ENCODE data around the gene TENM4. TPM values are rescaled to one million over a fixed set of nuclear protein-coding genes. Genes with fewer than 3 reads are reported as not detected.

Gene TENM4
- total RNA-seq, 1 experiment from 2014 or later = 0.39 TPM

GRCh38 chr11:79265756-79266322, 175.0 kb downstream of the TENM4 start:
- intact Hi-C loops (cut with micrococcal nuclease; ENCODE audit: unreplicated experiment) = no loop called here
- Histone ChIP-seq H3K27ac (ENCODE audit: low read length) (no peak overlapping the region), H3K4me1 (ENCODE audit: control insufficient read depth, insufficient read depth, low read length) (no peaks in the 10 kb centered on the region), H3K27me3 (ENCODE audit: control insufficient read depth, insufficient read depth, low read length) (peaks cover 3% of the 10 kb centered on the region; the same call in 1 of the 2 replicates), H3K9me3 (ENCODE audit: control insufficient read depth, insufficient read depth, low read depth, low read length) (no peaks in the 10 kb centered on the region), H3K36me3 (ENCODE audit: control insufficient read depth, insufficient read depth, low read length) (no peaks in the 10 kb centered on the region), H3K4me3 (ENCODE audit: low read depth in 2 of 2, low read length in 2 of 2) (no peak overlapping the region)
- ATAC-seq (no peak), DNase-seq (ENCODE audit: low read depth, low spot score) (no peak)
- CTCF ChIA-PET = no interaction called here
- no TSS peak for BruUV-seq (replicated peaks)
- POLR2A ChIA-PET = no interaction called here
- TF ChIP-seq SIN3A (IDR thresholded peaks at IDR 0.05; ENCODE audit: borderline replicate concordance, insufficient read depth, low read depth, low read length) (no peak), CTCF (IDR thresholded peaks at IDR 0.05) (no peak), REST (IDR thresholded peaks at IDR 0.05; ENCODE audit: insufficient read depth in 1 of 2, low read depth in 2 of 2, low read length in 1 of 2) (no peak), TCF7L2 (IDR thresholded peaks at IDR 0.05; ENCODE audit: low read depth, low read length) (no peak), POLR2AphosphoS5 (IDR thresholded peaks at IDR 0.05; ENCODE audit: low read depth, low read length) (no peak)
- in situ Hi-C loops (cut with HindIII; ENCODE audit: low pct_unique_long_range_greater_than_20kb, low sequenced_read_pairs) = no loop called here

GRCh38 chr11:79264284-79264683, 176.5 kb downstream of the TENM4 start:
- CTCF ChIA-PET = no interaction called here
- peaks cover 3% of the 10 kb centered on the region; the same call in 1 of the 2 replicates for H3K27me3 ChIP-seq (ENCODE audit: control insufficient read depth, insufficient read depth, low read length)
- H3K4me1 ChIP-seq (ENCODE audit: control insufficient read depth, insufficient read depth, low read length) = no peaks in the 10 kb centered on the region
- no peak overlapping the region for H3K4me3 ChIP-seq (ENCODE audit: low read depth in 2 of 2, low read length in 2 of 2)
- no peak for TF ChIP-seq POLR2AphosphoS5 (IDR thresholded peaks at IDR 0.05; ENCODE audit: low read depth, low read length)
- TF ChIP-seq REST (IDR thresholded peaks at IDR 0.05; ENCODE audit: insufficient read depth in 1 of 2, low read depth in 2 of 2, low read length in 1 of 2) = no peak
- no peak for TF ChIP-seq CTCF (IDR thresholded peaks at IDR 0.05)
- no peak for TF ChIP-seq SIN3A (IDR thresholded peaks at IDR 0.05; ENCODE audit: borderline replicate concordance, insufficient read depth, low read depth, low read length)
- TF ChIP-seq TCF7L2 (IDR thresholded peaks at IDR 0.05; ENCODE audit: low read depth, low read length) = no peak
- POLR2A ChIA-PET = no interaction called here
- DNase-seq (ENCODE audit: low read depth, low spot score) = no peak
- in situ Hi-C loops (cut with HindIII; ENCODE audit: low pct_unique_long_range_greater_than_20kb, low sequenced_read_pairs) = no loop called here
- H3K27ac ChIP-seq (ENCODE audit: low read length) = no peak overlapping the region
- no peaks in the 10 kb centered on the region for H3K9me3 ChIP-seq (ENCODE audit: control insufficient read depth, insufficient read depth, low read depth, low read length)
- no TSS peak for BruUV-seq (replicated peaks)
- no peaks in the 10 kb centered on the region for H3K36me3 ChIP-seq (ENCODE audit: control insufficient read depth, insufficient read depth, low read length)
- ATAC-seq = no peak
- intact Hi-C loops (cut with micrococcal nuclease; ENCODE audit: unreplicated experiment) = no loop called here
